ENCODE data around the gene DGAT2. TPM values are rescaled to one million over a fixed set of nuclear protein-coding genes. Genes with fewer than 3 reads are reported as not detected.

The DGAT2 gene
- polyA plus RNA-seq, 1 donor from 2014 or later: 2.7 TPM

DNA sequence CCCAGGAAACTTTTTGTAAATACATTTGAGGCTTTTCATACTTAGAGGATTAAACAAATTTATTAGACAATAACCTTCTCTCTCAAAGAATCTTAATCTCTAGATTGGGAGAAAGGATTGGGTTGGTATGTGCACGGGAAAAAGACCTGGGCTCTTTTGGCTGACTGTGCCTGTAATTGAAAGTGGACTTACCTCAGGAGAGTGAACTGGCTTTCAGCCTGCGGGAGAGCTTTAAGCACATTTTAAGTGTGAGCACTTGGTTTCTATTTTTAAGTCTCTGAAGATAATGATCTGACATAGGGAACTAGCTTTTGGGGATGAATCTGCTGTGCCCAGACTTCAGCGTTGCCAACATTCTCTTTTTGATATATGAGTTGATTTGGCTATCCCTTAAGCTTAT is 82.2 kb downstream of the DGAT2 start:
- Histone ChIP-seq H2AFZ (ENCODE audit: low read depth, low read length) (no peak overlapping the region), H3K27ac (ENCODE audit: low read length) (no peak overlapping the region), H3F3A (ENCODE audit: insufficient read depth, low read length, poor library complexity, severe bottlenecking) (no peaks in the 10 kb centered on the region), H3K4me2 (ENCODE audit: low read length) (no peak overlapping the region), H3K36me3 (ENCODE audit: insufficient read depth, low read length) (no peaks in the 10 kb centered on the region), H3K27me3 (ENCODE audit: insufficient read depth, low read depth, low read length) (no peaks in the 10 kb centered on the region), H4K20me1 (ENCODE audit: insufficient read depth) (no peaks in the 10 kb centered on the region), H3K9me3 (ENCODE audit: low read length) (no peaks in the 10 kb centered on the region), H3K9me2 (ENCODE audit: insufficient read depth, low read length) (no peaks in the 10 kb centered on the region), H3K9ac (ENCODE audit: low read length) (no peak overlapping the region), H3K4me3 (ENCODE audit: low read length) (no peak overlapping the region), H3K79me2 (replicated peaks; ENCODE audit: insufficient read depth, low read length) (peaks cover under 1% of the 10 kb centered on the region)
- TF ChIP-seq EP300 (conservative IDR thresholded peaks at IDR 0.05; ENCODE audit: poor library complexity, severe bottlenecking) (no peak), SMC3 (conservative IDR thresholded peaks at IDR 0.05; ENCODE audit: poor library complexity) (no peak), EZH2 (IDR thresholded peaks at IDR 0.05; ENCODE audit: borderline replicate concordance, insufficient read depth, low read length, poor library complexity, severe bottlenecking) (no peak), RAD21 (conservative IDR thresholded peaks at IDR 0.05) (no peak), POLR2AphosphoS5 (IDR thresholded peaks at IDR 0.05) (no peak), MXI1 (conservative IDR thresholded peaks at IDR 0.05; ENCODE audit: poor library complexity, severe bottlenecking) (no peak)
- TF ChIP-seq, protein P1, sequence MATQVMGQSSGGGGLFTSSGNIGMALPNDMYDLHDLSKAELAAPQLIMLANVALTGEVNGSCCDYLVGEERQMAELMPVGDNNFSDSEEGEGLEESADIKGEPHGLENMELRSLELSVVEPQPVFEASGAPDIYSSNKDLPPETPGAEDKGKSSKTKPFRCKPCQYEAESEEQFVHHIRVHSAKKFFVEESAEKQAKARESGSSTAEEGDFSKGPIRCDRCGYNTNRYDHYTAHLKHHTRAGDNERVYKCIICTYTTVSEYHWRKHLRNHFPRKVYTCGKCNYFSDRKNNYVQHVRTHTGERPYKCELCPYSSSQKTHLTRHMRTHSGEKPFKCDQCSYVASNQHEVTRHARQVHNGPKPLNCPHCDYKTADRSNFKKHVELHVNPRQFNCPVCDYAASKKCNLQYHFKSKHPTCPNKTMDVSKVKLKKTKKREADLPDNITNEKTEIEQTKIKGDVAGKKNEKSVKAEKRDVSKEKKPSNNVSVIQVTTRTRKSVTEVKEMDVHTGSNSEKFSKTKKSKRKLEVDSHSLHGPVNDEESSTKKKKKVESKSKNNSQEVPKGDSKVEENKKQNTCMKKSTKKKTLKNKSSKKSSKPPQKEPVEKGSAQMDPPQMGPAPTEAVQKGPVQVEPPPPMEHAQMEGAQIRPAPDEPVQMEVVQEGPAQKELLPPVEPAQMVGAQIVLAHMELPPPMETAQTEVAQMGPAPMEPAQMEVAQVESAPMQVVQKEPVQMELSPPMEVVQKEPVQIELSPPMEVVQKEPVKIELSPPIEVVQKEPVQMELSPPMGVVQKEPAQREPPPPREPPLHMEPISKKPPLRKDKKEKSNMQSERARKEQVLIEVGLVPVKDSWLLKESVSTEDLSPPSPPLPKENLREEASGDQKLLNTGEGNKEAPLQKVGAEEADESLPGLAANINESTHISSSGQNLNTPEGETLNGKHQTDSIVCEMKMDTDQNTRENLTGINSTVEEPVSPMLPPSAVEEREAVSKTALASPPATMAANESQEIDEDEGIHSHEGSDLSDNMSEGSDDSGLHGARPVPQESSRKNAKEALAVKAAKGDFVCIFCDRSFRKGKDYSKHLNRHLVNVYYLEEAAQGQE (IDR thresholded peaks at IDR 0.05; ENCODE audit: borderline replicate concordance): no peak
- TF ChIP-seq, protein P2, sequence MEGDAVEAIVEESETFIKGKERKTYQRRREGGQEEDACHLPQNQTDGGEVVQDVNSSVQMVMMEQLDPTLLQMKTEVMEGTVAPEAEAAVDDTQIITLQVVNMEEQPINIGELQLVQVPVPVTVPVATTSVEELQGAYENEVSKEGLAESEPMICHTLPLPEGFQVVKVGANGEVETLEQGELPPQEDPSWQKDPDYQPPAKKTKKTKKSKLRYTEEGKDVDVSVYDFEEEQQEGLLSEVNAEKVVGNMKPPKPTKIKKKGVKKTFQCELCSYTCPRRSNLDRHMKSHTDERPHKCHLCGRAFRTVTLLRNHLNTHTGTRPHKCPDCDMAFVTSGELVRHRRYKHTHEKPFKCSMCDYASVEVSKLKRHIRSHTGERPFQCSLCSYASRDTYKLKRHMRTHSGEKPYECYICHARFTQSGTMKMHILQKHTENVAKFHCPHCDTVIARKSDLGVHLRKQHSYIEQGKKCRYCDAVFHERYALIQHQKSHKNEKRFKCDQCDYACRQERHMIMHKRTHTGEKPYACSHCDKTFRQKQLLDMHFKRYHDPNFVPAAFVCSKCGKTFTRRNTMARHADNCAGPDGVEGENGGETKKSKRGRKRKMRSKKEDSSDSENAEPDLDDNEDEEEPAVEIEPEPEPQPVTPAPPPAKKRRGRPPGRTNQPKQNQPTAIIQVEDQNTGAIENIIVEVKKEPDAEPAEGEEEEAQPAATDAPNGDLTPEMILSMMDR (IDR thresholded peaks at IDR 0.05; ENCODE audit: poor library complexity, severe bottlenecking): no peak

Small RNA genes lying within 50 kb of the gene (small RNA-seq; reads per million reads assigned to genes)
- 0 to 1.2 (median 0) reads per million in 3 experiments for gene RF00019
- gene RN7SL786P: 0 to 0.03 (median 0) reads per million in 3 experiments

Other genes with a start within 250 kb of the DGAT2 start
- 19.2 and 32.3 TPM in 2 replicates for gene GDPD5, start 242.8 kb upstream of the DGAT2 start, polyA plus RNA-seq
- 16.1 and 17.0 TPM in 2 replicates for gene SERPINH1, start 206.5 kb upstream of the DGAT2 start, polyA plus RNA-seq
- 178 and 200 TPM in 2 replicates for gene MAP6, start 99.7 kb upstream of the DGAT2 start, polyA plus RNA-seq
- gene MOGAT2, start 50.9 kb upstream of the DGAT2 start, polyA plus RNA-seq: not detected in 2 replicates
- 31.6 and 33.3 TPM in 2 replicates for gene UVRAG, start 46.4 kb downstream of the DGAT2 start, polyA plus RNA-seq

Data from neural cell (in vitro differentiated cells).